OCI-LY1 (cell line): ENCODE data around the gene TRAPPC2L.

ENCODE experiments used
- H2AFZ ChIP-seq: fragments of 200-600 bp; sonication (generic), shearing (Covaris generic); 2 replicates; pipeline ENCODE4 v1.6.0; 2014; ENCODE audit warnings: antibody characterized with exemption, mild to moderate bottlenecking, low read length
- H3F3A ChIP-seq: fragments of 200-600 bp; sonication (generic), shearing (Covaris generic); 2 replicates; pipeline ENCODE4 v1.6.0; 2014; ENCODE audit warnings: mild to moderate bottlenecking, antibody characterized with exemption, low read length, moderate library complexity; ENCODE audit not compliant: insufficient read depth
- H3K27ac ChIP-seq: fragments of 200-600 bp; sonication (generic); 2 replicates; pipeline ENCODE4 v1.5.1; 2014; ENCODE audit warnings: low read length, mixed run types, mild to moderate bottlenecking, low read depth; ENCODE audit not compliant: poor library complexity, severe bottlenecking
- H3K27me3 ChIP-seq: fragments of 200-600 bp; sonication (generic); 2 replicates; pipeline ENCODE4 v1.6.0; 2014; ENCODE audit warnings: antibody characterized with exemption, mild to moderate bottlenecking, low read length, moderate library complexity; ENCODE audit not compliant: insufficient read depth
- H3K36me3 ChIP-seq: fragments of 200-600 bp; sonication (generic); 2 replicates; pipeline ENCODE4 v1.6.1; 2014; ENCODE audit warnings: mild to moderate bottlenecking, antibody characterized with exemption, low read length, moderate library complexity, mixed read lengths; ENCODE audit not compliant: insufficient read depth
- H3K4me1 ChIP-seq: fragments of 200-600 bp; sonication (generic); 2 replicates; pipeline ENCODE4 v1.5.1; 2014; ENCODE audit warnings: mild to moderate bottlenecking, low read length, moderate library complexity; ENCODE audit not compliant: insufficient read depth, severe bottlenecking
- H3K4me2 ChIP-seq: fragments of 200-600 bp; sonication (generic), shearing (Covaris generic); 2 replicates; pipeline ENCODE4 v1.6.1; 2014; ENCODE audit warnings: low read length
- H3K4me3 ChIP-seq: fragments of 200-600 bp; sonication (generic); 2 replicates; pipeline ENCODE4 v1.5.1; 2014; ENCODE audit warnings: low read length, low read depth, mild to moderate bottlenecking, mixed read lengths; ENCODE audit not compliant: poor library complexity, severe bottlenecking
- H3K79me2 ChIP-seq: fragments of 200-600 bp; shearing (Covaris generic); 2 replicates; pipeline ENCODE4 v1.6.1; 2016; ENCODE audit warnings: mixed run types, low read length, mixed read lengths; ENCODE audit not compliant: insufficient read depth
- H3K9ac ChIP-seq: fragments of 200-600 bp; sonication (generic), shearing (Covaris generic); 2 replicates; pipeline ENCODE4 v1.6.1; 2014; ENCODE audit warnings: mild to moderate bottlenecking, low read length, mixed read lengths
- H3K9me2 ChIP-seq: fragments of 200-600 bp; sonication (generic), shearing (Covaris generic); 2 replicates; pipeline ENCODE4 v1.6.1; 2014; ENCODE audit warnings: low read depth, mild to moderate bottlenecking, low read length, mixed read lengths
- H3K9me3 ChIP-seq: fragments of 200-600 bp; shearing (Covaris generic); 2 replicates; pipeline ENCODE4 v1.6.1; 2014; ENCODE audit warnings: low read length, mixed read lengths
- H4K20me1 ChIP-seq: fragments of 200-600 bp; sonication (generic), shearing (Covaris generic); 2 replicates; pipeline ENCODE4 v1.6.0; 2016; ENCODE audit warnings: mild to moderate bottlenecking, low read length; ENCODE audit not compliant: insufficient read depth
- EZH2 ChIP-seq: fragments of 200-600 bp; sonication (generic), shearing (Covaris generic); IDR thresholded peaks from 2 replicates; pipeline ENCODE4 v1.8.0; 2017; ENCODE audit warnings: borderline replicate concordance, mixed run types, mild to moderate bottlenecking, antibody characterized with exemption, low read length, moderate library complexity, mixed read lengths
- TF ChIP-seq, protein P1 (sequence below): fragments of 200-600 bp; sonication (generic), shearing (Covaris generic); IDR thresholded peaks from 2 replicates; pipeline ENCODE4 v1.5.1; 2017; ENCODE audit warnings: mild to moderate bottlenecking, antibody characterized with exemption, low read length, moderate library complexity, mixed read lengths

TRAPPC2L gene

DNA sequence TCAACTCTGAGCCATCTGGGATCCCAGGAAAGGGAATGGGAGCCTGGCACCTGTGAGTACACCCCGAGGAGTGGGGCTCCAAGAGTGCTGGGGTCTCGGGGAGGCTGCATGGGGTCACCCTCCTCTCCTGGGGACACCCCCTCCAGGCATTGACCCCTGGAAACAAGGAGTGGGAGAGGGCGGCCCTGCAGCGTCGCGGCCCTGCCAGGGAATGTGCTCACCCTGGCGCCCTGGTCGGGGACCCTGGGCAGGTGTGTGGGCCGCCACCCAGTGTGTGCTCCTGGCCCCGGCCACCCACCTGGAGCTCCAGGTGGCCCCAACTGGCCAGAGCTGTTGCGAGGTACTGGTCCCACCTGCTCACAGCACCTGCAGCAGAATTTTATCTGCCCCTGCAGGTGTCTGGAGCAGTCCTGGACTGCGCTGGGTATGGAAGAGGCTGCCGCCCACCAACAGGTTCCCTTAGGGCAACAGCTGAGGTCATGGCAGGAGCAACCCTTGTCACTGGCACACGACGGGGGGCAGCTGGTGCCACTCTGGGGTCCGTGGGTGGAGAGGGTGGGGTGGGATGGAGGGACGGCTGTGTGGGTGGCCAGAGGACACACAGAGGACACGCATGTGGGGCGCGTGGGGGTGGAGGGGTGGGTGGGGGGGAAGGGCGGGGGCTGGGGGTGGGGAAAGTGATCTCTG lies 14.9 kb downstream of the TRAPPC2L start:
- Histone ChIP-seq H3K4me3 (no peak overlapping the region), H4K20me1 (no peaks in the 10 kb centered on the region), H3K9ac (no peak overlapping the region), H3K9me2 (no peaks in the 10 kb centered on the region), H3K36me3 (peaks cover 5% of the 10 kb centered on the region), H3K9me3 (no peaks in the 10 kb centered on the region), H3F3A (no peaks in the 10 kb centered on the region), H3K27ac (no peak overlapping the region), H3K79me2 (no peaks in the 10 kb centered on the region), H2AFZ (no peak overlapping the region), H3K4me2 (no peak overlapping the region), H3K27me3 (peaks cover 24% of the 10 kb centered on the region), H3K4me1 (no peaks in the 10 kb centered on the region)
- no peak for TF ChIP-seq EZH2

DNA sequence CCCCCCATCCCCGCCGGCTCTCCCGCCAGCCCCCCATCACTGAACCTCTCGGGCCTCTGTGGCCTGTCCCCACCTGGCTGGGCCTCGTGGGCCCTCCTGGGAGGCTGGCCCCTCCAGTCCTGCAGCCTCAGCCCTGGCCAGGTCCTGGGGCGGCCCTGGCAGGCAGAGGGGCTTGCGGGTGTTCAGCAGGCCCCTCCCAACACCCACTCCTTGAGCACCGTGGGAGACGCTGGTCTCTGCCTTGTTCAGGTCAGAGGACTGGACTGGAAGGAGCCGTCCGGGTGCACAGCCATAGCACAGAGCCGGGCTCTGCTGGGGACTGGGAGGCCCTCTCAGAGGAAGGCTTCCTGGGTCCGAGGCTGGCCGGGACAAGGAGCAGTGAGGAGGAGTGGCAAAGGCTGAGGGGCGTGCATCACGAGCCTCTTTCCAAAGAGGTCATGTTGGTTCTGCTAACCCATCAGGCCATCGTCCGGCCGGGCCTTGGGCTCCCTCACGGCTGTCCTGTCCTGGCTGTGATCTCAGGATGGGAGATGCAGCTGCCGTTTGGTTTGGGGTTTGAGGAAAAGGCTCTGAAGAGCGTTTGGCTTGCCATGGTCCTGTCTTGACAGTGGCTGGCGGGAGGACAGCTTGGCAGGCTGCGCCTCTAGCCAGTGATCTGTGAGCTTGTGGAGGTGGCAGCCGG lies 15.9 kb downstream of the TRAPPC2L start:
- Histone ChIP-seq H3K9me3 (no peaks in the 10 kb centered on the region), H3K9me2 (no peaks in the 10 kb centered on the region), H3K36me3 (peaks cover 11% of the 10 kb centered on the region), H3K27me3 (peaks cover 22% of the 10 kb centered on the region), H3K79me2 (no peaks in the 10 kb centered on the region), H3K27ac (no peak overlapping the region), H3K9ac (no peak overlapping the region), H3K4me1 (no peaks in the 10 kb centered on the region), H2AFZ (no peak overlapping the region), H3K4me3 (no peak overlapping the region), H3F3A (no peaks in the 10 kb centered on the region), H3K4me2 (no peak overlapping the region), H4K20me1 (no peaks in the 10 kb centered on the region)
- TF ChIP-seq, protein P1, sequence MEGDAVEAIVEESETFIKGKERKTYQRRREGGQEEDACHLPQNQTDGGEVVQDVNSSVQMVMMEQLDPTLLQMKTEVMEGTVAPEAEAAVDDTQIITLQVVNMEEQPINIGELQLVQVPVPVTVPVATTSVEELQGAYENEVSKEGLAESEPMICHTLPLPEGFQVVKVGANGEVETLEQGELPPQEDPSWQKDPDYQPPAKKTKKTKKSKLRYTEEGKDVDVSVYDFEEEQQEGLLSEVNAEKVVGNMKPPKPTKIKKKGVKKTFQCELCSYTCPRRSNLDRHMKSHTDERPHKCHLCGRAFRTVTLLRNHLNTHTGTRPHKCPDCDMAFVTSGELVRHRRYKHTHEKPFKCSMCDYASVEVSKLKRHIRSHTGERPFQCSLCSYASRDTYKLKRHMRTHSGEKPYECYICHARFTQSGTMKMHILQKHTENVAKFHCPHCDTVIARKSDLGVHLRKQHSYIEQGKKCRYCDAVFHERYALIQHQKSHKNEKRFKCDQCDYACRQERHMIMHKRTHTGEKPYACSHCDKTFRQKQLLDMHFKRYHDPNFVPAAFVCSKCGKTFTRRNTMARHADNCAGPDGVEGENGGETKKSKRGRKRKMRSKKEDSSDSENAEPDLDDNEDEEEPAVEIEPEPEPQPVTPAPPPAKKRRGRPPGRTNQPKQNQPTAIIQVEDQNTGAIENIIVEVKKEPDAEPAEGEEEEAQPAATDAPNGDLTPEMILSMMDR, result no peak
- no peak for TF ChIP-seq EZH2

DNA sequence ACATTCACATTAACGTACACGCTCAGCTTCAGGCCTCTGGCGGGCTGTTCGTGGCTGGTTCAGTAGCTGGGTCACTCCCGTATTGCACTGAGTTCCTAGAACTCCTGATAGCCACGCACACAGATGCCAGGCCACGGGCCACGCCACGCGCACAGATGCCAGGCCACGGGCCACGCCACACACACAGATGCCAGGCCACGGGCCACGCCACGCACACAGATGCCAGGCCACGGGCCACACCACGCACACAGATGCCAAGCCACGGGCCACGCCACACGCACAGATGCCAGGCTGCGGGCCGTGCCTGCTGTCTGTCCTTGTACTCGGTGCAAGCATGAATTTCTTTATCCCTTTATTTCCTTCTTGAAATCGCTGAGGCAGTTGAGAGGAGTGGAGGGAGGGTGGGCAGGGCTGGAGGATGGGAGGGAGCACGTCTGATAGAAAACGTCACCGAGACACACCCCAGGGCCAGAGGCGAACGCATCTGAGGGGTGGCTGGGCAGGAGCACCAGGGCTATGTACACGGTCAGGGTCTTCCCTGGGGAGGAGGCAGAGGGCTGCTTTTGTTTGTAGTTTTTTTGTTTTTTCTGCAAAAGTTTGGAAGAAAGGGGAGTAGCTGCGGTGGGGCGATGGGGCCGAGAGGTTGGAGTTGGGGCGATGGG lies 18.1 kb downstream of the TRAPPC2L start:
- Histone ChIP-seq H3K27me3 (peaks cover 17% of the 10 kb centered on the region), H3K9me2 (no peaks in the 10 kb centered on the region)

More for the DNA sequence above, 18.1 kb downstream of the TRAPPC2L start:
- Histone ChIP-seq H4K20me1 (no peaks in the 10 kb centered on the region), H3K27ac (no peak overlapping the region), H3F3A (no peaks in the 10 kb centered on the region), H3K4me1 (no peaks in the 10 kb centered on the region), H3K9me3 (no peaks in the 10 kb centered on the region), H3K4me3 (no peak overlapping the region), H3K4me2 (no peak overlapping the region), H2AFZ (no peak overlapping the region), H3K79me2 (no peaks in the 10 kb centered on the region), H3K36me3 (peaks cover 20% of the 10 kb centered on the region), H3K9ac (no peak overlapping the region)
- TF ChIP-seq, protein P1, result no peak
- no peak for TF ChIP-seq EZH2
